Neural crest cell (in vitro differentiated cells): Measurements from ENCODE around the gene HOXA4. TPM values are rescaled to one million over a fixed set of nuclear protein-coding genes. Genes with fewer than 3 reads are reported as not detected.
A peak's percentile ranks its signal among the peaks of the same experiment; 100 is the strongest.

Experiments used
- DNase-seq: peaks from one replicate; pipeline ENCODE4 v3.0.0; 2021; ENCODE audit warnings: low read depth, mixed read lengths, low spot score
- H3K27ac Mint-ChIP-seq: one replicate; pipeline ENCODE4 v1.8.0; 2021; ENCODE audit warnings: mild to moderate bottlenecking, mixed read lengths; ENCODE audit not compliant: unreplicated experiment
- H3K27me3 Mint-ChIP-seq: 2 replicates; pipeline ENCODE4 v1.8.0; 2021; ENCODE audit warnings: low read depth, mild to moderate bottlenecking, mixed read lengths
- H3K36me3 Mint-ChIP-seq: 2 replicates; pipeline ENCODE4 v1.8.0; 2021; ENCODE audit warnings: low read depth, mild to moderate bottlenecking, mixed read lengths
- H3K4me1 Mint-ChIP-seq: 2 replicates; pipeline ENCODE4 v1.8.0; 2021; ENCODE audit warnings: mixed read lengths
- H3K4me3 Mint-ChIP-seq: one replicate; pipeline ENCODE4 v1.8.0; 2021; ENCODE audit warnings: mild to moderate bottlenecking, mixed read lengths
- H3K9me3 Mint-ChIP-seq: 2 replicates; pipeline ENCODE4 v1.8.0; 2021; ENCODE audit warnings: mixed read lengths
- total RNA-seq: library from RNA; stranded (reverse); gene quantifications from 2 replicates; pipeline ENCODE4 v1.2.1, GENCODE V29; 2021
- TF ChIP-seq, protein P1 (sequence below): fragments of 200-600 bp; sonication (generic); conservative IDR thresholded peaks from 2 replicates; pipeline ENCODE4 v1.5.0; 2021; ENCODE audit warnings: antibody characterized with exemption, mild to moderate bottlenecking

The HOXA4 gene
- total RNA-seq, 1 donor from 2014 or later = 0.68 TPM

DNA sequence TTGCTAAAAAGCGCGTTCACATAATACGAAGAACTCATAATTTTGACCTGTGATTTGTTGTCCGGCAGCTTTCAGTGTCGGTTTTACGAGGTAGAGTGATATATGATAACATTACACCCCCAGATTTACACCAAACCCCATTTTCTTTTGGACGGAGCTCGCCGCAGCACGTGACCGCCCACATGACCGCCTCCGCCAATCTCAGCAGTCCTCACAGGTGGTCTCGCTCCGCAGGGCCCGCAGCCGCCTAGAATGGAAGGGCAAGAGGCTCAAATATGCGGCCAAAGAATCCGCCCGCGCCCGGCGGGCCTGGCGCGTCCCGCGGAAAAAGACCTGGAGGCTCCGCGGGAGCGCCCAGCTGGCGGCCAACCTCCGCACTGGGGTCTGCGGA, 25.9 kb upstream of the HOXA4 start, which contains the start of gene HOXA7:
Gene HOXA7 (minus strand): TSS at position 168 of the 391 bp plus-strand sequence. CDS start 130 bp downstream, at position 38.
- DNase-seq = no peak
- Mint-ChIP-seq H3K36me3 (peaks cover 6% of the 10 kb centered on the region), H3K4me3 (peak within 1 kb of the TSS; percentile 95), H3K27me3 (peaks cover 97% of the 10 kb centered on the region), H3K9me3 (no peaks in the 10 kb centered on the region), H3K4me1 (peaks cover 25% of the 10 kb centered on the region), H3K27ac (peak within 1 kb of the TSS; percentile 92)
- TF ChIP-seq, protein P1, sequence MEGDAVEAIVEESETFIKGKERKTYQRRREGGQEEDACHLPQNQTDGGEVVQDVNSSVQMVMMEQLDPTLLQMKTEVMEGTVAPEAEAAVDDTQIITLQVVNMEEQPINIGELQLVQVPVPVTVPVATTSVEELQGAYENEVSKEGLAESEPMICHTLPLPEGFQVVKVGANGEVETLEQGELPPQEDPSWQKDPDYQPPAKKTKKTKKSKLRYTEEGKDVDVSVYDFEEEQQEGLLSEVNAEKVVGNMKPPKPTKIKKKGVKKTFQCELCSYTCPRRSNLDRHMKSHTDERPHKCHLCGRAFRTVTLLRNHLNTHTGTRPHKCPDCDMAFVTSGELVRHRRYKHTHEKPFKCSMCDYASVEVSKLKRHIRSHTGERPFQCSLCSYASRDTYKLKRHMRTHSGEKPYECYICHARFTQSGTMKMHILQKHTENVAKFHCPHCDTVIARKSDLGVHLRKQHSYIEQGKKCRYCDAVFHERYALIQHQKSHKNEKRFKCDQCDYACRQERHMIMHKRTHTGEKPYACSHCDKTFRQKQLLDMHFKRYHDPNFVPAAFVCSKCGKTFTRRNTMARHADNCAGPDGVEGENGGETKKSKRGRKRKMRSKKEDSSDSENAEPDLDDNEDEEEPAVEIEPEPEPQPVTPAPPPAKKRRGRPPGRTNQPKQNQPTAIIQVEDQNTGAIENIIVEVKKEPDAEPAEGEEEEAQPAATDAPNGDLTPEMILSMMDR = no peak

DNA sequence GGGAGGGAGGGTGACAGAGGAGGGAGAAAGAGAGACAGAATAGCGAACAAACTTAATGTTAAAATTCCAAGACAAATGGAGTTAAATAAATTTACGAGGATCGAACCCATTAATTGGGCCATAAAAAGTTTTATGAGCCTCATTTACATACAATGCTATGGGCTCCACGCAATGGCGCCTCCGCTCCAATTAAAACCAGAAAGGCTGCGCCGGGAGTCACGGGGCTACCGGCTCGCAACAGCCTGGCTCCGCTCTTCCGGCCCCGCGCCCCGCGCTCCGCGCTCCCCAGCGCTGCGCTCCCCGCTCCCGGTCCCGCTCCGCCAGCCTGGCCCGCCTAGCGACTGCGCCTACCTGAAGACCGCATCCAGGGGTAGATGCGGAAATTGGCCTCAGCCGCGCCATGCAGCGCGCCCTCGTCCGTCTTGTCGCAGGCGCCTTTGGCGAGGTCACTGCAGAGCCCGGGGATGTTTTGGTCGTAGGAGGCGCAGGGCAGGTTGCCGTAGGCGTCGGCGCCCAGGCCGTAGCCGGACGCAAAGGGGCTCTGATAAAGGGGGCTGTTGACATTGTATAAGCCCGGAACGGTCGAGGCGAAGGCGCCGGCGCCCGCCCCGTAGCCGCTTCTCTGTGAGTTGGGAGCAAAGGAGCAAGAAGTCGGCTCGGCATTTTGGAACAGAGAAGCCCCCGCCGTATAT, 25.4 kb upstream of the HOXA4 start:
- peaks cover 30% of the 10 kb centered on the region for H3K4me1 Mint-ChIP-seq
- no peak for DNase-seq
- H3K36me3 Mint-ChIP-seq = peaks cover 6% of the 10 kb centered on the region
- H3K9me3 Mint-ChIP-seq = no peaks in the 10 kb centered on the region
- peaks cover 98% of the 10 kb centered on the region for H3K27me3 Mint-ChIP-seq
- peak overlapping the region; percentile 92 for H3K27ac Mint-ChIP-seq
- peak overlapping the region; percentile 95 for H3K4me3 Mint-ChIP-seq
- TF ChIP-seq, protein P1 = no peak

DNA sequence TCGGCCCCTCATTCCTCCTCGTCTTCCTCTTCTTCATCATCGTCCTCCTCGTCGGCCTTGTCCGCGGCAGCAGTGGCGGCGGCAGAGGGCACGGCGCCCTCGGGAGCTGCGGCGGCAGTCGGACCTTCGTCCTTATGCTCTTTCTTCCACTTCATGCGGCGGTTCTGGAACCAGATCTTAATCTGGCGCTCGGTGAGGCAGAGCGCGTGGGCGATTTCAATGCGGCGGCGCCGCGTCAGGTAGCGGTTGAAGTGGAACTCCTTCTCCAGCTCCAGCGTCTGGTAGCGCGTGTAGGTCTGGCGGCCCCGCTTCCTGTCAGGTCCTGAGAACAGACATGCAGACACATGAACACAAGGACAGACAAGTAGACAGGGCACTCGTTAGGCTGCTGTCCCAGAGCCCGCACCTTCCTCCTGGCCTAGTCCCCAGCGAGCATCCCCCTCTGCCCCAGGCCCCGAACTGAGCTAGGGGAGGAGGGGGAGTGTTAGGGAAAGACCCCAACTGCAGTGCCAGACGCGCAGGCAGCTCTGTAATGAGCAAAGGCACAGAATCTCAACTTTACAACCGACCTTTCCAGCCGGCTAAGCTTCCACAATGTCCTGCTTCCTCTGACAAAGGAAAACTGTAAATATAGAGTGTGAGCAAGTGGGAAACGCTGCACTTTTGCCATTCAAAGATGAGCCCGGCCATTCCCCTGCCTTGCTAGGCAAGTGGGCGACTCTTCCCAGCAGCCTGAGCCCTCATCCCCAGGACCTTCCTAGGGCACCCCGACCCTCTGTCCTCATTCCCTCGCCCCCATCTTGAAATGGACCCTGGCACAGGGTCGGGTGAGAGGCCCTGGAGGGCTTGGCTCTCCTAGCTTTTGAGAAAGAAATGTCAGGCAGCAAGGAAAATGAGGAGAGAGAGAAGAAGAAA, 24.6 kb upstream of the HOXA4 start:
- H3K9me3 Mint-ChIP-seq = no peaks in the 10 kb centered on the region
- H3K27me3 Mint-ChIP-seq = peaks cover 100% of the 10 kb centered on the region
- peaks cover 8% of the 10 kb centered on the region for H3K36me3 Mint-ChIP-seq
- peak overlapping the region; percentile 92 for H3K27ac Mint-ChIP-seq
- H3K4me3 Mint-ChIP-seq = peak overlapping the region; percentile 95
- TF ChIP-seq, protein P1 = no peak
- H3K4me1 Mint-ChIP-seq = peaks cover 32% of the 10 kb centered on the region
- DNase-seq = no peak

DNA sequence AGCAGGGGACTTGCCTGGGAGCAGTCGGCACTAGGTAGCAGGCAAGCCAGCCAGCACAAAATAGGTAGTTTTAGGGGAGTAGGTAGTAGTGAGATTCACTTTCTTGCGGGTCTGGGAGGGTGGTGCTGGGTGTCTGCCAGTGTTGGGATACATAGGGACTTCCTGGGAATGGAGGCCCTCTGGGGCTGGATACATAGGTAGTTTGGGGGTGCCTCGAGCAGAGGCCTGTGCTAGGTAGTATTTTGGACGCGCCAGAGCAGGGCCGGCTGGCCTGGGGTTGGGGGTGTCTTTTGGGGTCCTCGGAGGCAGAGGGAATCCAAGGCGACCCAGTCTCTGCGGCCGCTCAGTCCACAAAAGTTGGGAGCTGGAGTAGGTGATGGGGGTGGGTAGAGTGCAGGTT, 23.8 kb upstream of the HOXA4 start:
- Mint-ChIP-seq H3K27me3 (peaks cover 100% of the 10 kb centered on the region), H3K4me3 (peak overlapping the region; percentile 64), H3K36me3 (peaks cover 8% of the 10 kb centered on the region), H3K9me3 (no peaks in the 10 kb centered on the region), H3K4me1 (peaks cover 32% of the 10 kb centered on the region), H3K27ac (no peak overlapping the region)
- no peak for DNase-seq
- TF ChIP-seq, protein P1 = no peak

DNA sequence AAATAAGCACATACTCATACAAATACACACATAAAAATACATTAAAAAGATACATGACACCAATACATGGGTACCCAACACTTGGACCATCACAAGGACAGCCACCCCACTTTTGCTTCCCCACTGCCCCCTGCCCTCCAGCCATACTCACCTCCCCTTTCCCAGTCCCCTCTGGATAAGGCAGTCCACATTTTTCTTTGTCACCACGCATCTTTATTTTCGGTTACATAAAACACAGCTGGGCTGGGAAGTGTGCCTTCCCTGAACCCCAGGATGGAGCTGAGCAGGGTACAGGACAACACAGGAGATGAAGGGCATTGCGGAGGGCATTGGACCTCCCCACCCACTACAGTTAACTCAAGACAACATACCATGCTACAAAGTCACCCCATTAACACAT, 23.0 kb upstream of the HOXA4 start:
- peaks cover 8% of the 10 kb centered on the region for H3K36me3 Mint-ChIP-seq
- H3K27ac Mint-ChIP-seq = no peak overlapping the region
- TF ChIP-seq, protein P1 = no peak
- DNase-seq = no peak
- peaks cover 32% of the 10 kb centered on the region for H3K4me1 Mint-ChIP-seq
- peak overlapping the region; percentile 64 for H3K4me3 Mint-ChIP-seq
- H3K9me3 Mint-ChIP-seq = no peaks in the 10 kb centered on the region
- H3K27me3 Mint-ChIP-seq = peaks cover 100% of the 10 kb centered on the region
